K562 (cell line): ENCODE measurements around the gene ACTR1B. TPM values are rescaled to one million over a fixed set of nuclear protein-coding genes. Genes with fewer than 3 reads are reported as not detected.

Source experiments
- ATF1 ChIP-seq, 2 experiments: fragments of 450-650 bp in 1 of 2; IDR thresholded peaks; 2 replicates each; pipeline ENCODE4 v1.6.1; 2016; ENCODE audit warnings: missing compliant biosample characterization in 1 of 2, missing genetic modification characterization in 1 of 2
- CBX3 ChIP-seq, 2 experiments: IDR thresholded peaks; 1 replicate in 1 of 2; 2 replicates in 1 of 2; pipeline ENCODE4 v1.6.1; 2012; ENCODE audit warnings: inconsistent platforms in 2 of 2, low read length in 2 of 2, borderline replicate concordance in 1 of 2, control low read depth in 1 of 2
- CHD7 ChIP-seq: fragments of 200-600 bp; sonication (generic); IDR thresholded peaks from one replicate; pipeline ENCODE4 v1.6.1; 2012; ENCODE audit warnings: mild to moderate bottlenecking, low read depth, low read length, inconsistent platforms
- CSDE1 ChIP-seq, 2 experiments: fragments of 450-650 bp; IDR thresholded peaks; 2 replicates each; pipeline ENCODE4 v1.6.1; 2016; ENCODE audit warnings: mild to moderate bottlenecking in 1 of 2
- GATAD2B ChIP-seq: fragments of 450-650 bp; IDR thresholded peaks from 2 replicates; pipeline ENCODE4 v1.6.1; 2017; ENCODE audit warnings: mild to moderate bottlenecking, borderline replicate concordance
- HNRNPLL ChIP-seq: fragments of 200-400 bp; formaldehyde crosslinking; IDR thresholded peaks from 2 replicates; pipeline ENCODE4 v1.6.1; 2017; ENCODE audit warnings: low read length, low read depth, mild to moderate bottlenecking; ENCODE audit not compliant: poor library complexity, severe bottlenecking
- NFIX ChIP-seq: fragments of 250-450 bp; sonication (Bioruptor Pico); IDR thresholded peaks from 2 replicates; pipeline ENCODE4 v1.4.0; 2020; ENCODE audit warnings: low read depth, mild to moderate bottlenecking, moderate library complexity
- NFRKB ChIP-seq: fragments of 450-650 bp; IDR thresholded peaks from 2 replicates; pipeline ENCODE4 v1.6.1; 2016; ENCODE audit warnings: low read depth
- RB1 ChIP-seq: fragments of 450-650 bp; IDR thresholded peaks from 2 replicates; pipeline ENCODE4 v1.6.1; 2017; ENCODE audit warnings: low read depth, mild to moderate bottlenecking
- RCOR1 ChIP-seq, 2 experiments: IDR thresholded peaks; 2 replicates each; pipeline ENCODE4 v1.6.1; 2012; ENCODE audit warnings: low read depth in 2 of 2, low read length in 2 of 2, borderline replicate concordance in 1 of 2, improper control_type of control experiment in 1 of 2
- STAG1 ChIP-seq: sonication (generic); formaldehyde crosslinking; IDR thresholded peaks from 2 replicates; pipeline ENCODE4 v1.5.0; 2020; ENCODE audit warnings: missing genetic modification reagents, borderline replicate concordance
- STAT5B ChIP-seq: fragments of 250-450 bp; sonication (Bioruptor Pico); IDR thresholded peaks from 2 replicates; pipeline ENCODE4 v1.8.0; 2021; ENCODE audit warnings: mild to moderate bottlenecking, inconsistent platforms
- TCF3 ChIP-seq: sonication (generic); formaldehyde crosslinking; IDR thresholded peaks from 2 replicates; pipeline ENCODE4 v1.4.0; 2020; ENCODE audit warnings: mild to moderate bottlenecking, missing genetic modification reagents
- TFAM ChIP-seq: fragments of 250-450 bp; sonication (Bioruptor Pico); conservative IDR thresholded peaks from 2 replicates; pipeline ENCODE4 v1.5.0; 2021; ENCODE audit warnings: mild to moderate bottlenecking, moderate library complexity
- ZNF507 ChIP-seq: conservative IDR thresholded peaks from 2 replicates; pipeline ENCODE4 v1.6.1; 2017; ENCODE audit warnings: missing genetic modification characterization, missing compliant biosample characterization
- ZNF780A ChIP-seq: fragments of 250-450 bp; sonication (Bioruptor Pico); IDR thresholded peaks from 2 replicates; pipeline ENCODE4 v1.5.0; 2021; ENCODE audit warnings: mild to moderate bottlenecking
- polyA plus RNA-seq, 8 experiments: library from polyadenylated mRNA; depleted of rRNA in 4 of 8; stranded (reverse) in 5 of 8; unstranded in 3 of 8; fragments of >200 nt; fragmentation: Nextera tagmentation in 2 of 8; fragmentation: Illumina TruSeq in 1 of 8; extraction: Ambion mirVana in 2 of 8; extraction: Trizol in 1 of 8; gene quantifications; 2 replicates each; pipeline versions ENCODE4 v1.2.1 to v1.2.3, GENCODE V29; 2011 to 2014; ENCODE audit warnings: inconsistent platforms in 1 of 8, missing spikeins in 1 of 8
- total RNA-seq, 7 experiments: library from RNA; depleted of rRNA in 6 of 7; stranded (reverse); fragments of >200 nt in 6 of 7; fragmentation: Illumina TruSeq in 2 of 7; extraction: Trizol in 2 of 7; gene quantifications; 2 replicates each; pipeline versions ENCODE4 v1.2.1 to v1.2.3, GENCODE V29; 2011 to 2021; ENCODE audit warnings: low replicate concordance in 1 of 7
- TF ChIP-seq, protein P1 (sequence below), 2 experiments: fragments of 450-650 bp in 1 of 2; sonication (generic) in 1 of 2; formaldehyde crosslinking; conservative IDR thresholded peaks; 2 replicates each; pipeline versions ENCODE4 v1.4.0 to v1.8.1; 2020 to 2022; ENCODE audit warnings: mild to moderate bottlenecking in 1 of 2, missing genetic modification reagents in 1 of 2

The ACTR1B gene
- total and polyA plus RNA-seq, 9 of the 15 experiments (the other 6 are each of a cell fraction or from before 2014, with no cell fraction given): 0.49 to 42.3 (median 22.5) TPM

DNA sequence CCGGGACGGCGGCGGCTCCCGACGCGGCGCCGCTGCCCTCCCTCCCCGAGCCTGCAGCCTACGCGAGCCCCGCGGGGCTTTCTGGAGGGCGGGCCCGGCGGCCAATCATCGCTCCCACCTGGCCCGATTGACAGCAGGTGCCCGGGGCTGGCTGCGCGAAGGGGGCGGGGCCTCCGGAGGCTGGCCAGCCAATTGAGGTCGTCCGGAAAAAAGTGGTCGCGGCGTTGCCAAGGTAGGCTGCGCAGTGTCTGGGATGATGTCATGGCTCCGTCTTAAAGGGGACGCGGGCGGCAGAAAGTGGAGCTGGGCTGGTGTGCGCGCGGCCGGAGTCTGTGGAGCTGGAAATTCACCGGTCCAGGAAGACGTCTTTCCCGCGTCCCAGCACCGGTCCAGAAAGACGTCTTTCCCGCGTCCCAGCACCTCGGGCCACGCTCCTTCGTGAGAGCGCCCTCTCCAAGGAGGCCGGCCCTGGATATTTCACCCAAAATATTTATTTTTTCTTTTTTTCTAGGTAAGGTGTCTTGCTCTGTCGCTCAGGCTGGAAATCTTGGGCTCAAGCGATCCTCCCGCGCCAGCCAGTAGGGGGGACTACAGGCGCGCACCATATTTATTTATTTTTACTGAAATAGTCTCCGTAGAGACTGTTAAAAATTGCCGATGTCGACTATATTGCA, at the start of gene ACTR1B (continued):
- TF ChIP-seq TFAM (CRISPR knock-in tag): no peak
- 0 out of 4 replicates have a peak, but pooled peaks of 1 of the 2 experiments have one; percentile 33 for TF ChIP-seq CSDE1 (IDR thresholded peaks at IDR 0.05)
- TF ChIP-seq TCF3 (CRISPR knock-in tag): no peak
- no peak for TF ChIP-seq ATF1 (CRISPR knock-in tag; IDR thresholded peaks at IDR 0.05)
- peak; percentile 91 for TF ChIP-seq ATF1 (tag; IDR thresholded peaks at IDR 0.05)
- TF ChIP-seq NFRKB: 0 out of 2 replicates have a peak, but pooled peaks have one; percentile 59
- no peak for TF ChIP-seq CBX3 (IDR thresholded peaks at IDR 0.05; ENCODE audit: borderline replicate concordance in 1 of 2, low read length in 2 of 2)
- no peak for TF ChIP-seq STAG1 (CRISPR knock-in tag)
- peak; percentile 90 for TF ChIP-seq RB1
- no peak for TF ChIP-seq ZNF780A
- TF ChIP-seq GATAD2B: no peak
- TF ChIP-seq RCOR1 (IDR thresholded peaks at IDR 0.05; ENCODE audit: borderline replicate concordance in 1 of 2, low read depth in 2 of 2, low read length in 2 of 2): peak in 1 of 2 experiments; percentile 7; a peak in 1 of 4 replicates
- peak; percentile 75 for TF ChIP-seq HNRNPLL
- TF ChIP-seq CHD7: no peak
- no peak for TF ChIP-seq STAT5B
- TF ChIP-seq NFIX (CRISPR knock-in tag): no peak
- TF ChIP-seq ZNF507: no peak
- TF ChIP-seq, protein P1, sequence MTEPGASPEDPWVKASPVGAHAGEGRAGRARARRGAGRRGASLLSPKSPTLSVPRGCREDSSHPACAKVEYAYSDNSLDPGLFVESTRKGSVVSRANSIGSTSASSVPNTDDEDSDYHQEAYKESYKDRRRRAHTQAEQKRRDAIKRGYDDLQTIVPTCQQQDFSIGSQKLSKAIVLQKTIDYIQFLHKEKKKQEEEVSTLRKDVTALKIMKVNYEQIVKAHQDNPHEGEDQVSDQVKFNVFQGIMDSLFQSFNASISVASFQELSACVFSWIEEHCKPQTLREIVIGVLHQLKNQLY (CRISPR knock-in tag; conservative IDR thresholded peaks at IDR 0.05): no peak
